Activated gamma-delta T cell treated with anti-CD3 and anti-CD28 coated beads, Interleukin-2, amount 50 U/mL, for 16 hours (primary cell): ENCODE measurements around the gene GAST.
"Not testable (repeated sequence)": the region's sequence is repeated elsewhere in the genome, so short reads cannot be mapped to it uniquely, and the experiment has no call there.

ENCODE experiments used
- DNase-seq: peaks from one replicate; pipeline ENCODE4 v3.0.0-alpha.2; 2020; ENCODE audit warnings: low read depth

The GAST gene

DNA sequence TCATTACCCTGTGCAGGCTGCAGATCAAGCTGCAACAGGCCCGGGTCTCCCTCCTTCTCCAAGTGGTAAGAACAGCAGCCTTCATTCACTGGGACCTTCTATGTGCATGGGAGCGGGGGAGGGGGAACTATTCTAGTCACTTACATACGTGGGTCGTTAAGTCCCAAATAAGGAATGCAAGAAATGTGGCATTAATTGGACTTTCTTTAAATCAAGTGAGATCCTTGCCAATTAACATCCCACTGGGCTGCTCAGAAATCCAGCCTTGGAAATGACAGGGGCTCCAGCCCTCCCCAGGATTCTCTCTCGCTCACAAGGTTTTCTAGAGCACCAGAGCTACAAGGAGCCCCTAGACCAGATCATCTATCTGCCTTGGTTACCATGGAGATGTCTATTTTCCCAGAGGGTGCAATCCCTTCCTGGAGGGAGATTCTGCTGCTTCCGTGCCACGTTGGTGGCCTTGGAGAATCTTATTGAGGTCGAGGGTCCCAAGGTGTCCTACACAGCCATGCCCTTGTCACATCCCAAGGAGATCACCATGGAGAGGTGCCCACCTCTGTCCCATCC lies 28.6 kb upstream of the GAST start:
- DNase-seq: no peak

DNA sequence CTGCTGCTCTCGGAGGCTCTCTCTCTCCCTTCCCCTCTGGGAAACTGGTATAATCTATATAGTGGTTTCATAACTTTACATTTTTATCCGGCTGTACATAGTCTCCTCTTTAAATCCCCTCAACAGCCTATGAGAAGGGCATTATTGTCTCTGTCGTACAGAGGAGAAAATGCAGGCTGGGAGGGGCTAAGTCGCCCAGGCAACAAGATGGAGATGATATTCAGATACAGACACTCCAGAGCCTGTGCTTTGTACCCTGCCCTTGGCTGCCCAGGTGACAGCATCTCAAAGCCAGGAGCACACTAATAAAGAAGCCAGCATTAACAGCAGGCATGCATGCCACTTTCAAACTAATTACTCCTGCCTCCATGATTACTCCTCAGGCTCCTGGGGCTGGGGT lies 28.1 kb upstream of the GAST start:
- DNase-seq: no peak

DNA sequence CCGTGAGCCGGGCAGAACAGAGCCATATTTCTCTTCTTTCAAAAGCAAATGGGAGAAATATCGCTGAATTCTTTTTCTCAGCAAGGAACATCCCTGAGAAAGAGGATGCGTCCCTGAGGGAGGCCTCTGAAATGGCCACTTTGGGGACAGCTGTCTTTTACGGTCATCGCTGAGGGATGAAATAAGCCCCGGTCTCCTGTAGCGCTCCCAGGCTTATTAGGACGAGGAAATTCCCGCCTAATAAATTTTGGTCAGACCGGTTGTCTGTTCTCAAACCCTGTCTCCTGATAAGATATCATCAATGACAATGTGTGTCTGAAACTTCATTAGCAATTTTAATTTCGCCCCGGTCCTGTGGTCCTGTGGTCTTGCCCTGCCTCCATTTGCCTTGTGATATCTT lies 26.4 kb upstream of the GAST start:
- not testable (repeated sequence) for DNase-seq

DNA sequence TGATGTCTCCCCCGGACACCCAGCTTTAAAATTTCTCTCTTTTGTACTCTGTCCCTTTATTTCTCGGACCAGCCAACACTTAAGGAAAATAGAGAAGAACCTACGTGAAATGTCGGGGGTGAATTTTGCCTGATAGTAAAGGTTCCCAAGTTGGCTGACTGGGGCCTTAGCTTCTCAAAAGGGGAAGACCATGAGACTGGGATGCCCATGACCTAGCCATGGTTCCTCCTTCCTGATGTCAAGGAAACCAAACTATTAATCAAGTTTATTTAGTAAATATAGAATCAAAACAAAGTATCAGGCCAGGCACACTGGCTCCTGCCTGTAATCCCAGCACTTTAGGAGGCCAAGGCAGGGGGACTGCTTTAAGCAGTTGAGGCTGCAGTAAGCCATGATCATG lies 25.9 kb upstream of the GAST start:
- no peak for DNase-seq

DNA sequence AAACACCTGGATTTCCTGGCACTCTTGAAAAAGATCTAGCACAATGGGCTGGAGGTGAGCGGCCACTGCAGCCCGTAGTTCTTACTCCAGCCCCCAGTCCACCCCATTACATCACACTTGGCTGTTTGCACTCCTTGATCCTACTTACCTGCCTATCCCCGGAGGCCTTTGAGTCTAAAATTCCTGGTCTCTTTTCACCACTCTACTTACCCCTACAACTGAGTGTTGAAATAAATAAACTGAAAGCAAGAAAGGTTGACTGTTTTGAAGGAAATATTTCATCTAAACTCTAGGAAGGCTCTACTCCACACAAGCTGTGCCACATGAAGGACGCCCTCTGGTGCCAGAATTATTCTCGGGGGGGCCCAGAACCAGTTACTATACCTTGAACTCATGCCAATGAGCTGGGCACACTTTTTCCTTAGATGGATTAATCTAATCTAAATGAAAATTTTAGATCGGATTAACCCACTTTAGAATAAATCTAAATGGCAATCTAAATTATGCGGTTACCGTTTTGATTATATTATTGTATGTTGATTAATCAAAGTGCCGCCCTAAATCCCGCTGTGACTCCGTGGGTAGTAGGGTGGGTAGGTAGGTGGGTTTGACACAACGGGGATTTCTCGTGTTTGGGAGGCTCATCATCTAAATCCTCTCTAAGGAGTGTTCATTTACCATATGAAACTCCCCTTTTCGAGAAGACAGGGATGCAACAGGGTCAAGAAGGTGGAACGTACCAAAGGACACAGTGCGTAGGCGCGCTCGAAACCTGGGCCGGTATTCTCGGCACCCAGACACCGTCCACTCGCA lies 24.1 kb upstream of the GAST start:
- peak; percentile 45 for DNase-seq

DNA sequence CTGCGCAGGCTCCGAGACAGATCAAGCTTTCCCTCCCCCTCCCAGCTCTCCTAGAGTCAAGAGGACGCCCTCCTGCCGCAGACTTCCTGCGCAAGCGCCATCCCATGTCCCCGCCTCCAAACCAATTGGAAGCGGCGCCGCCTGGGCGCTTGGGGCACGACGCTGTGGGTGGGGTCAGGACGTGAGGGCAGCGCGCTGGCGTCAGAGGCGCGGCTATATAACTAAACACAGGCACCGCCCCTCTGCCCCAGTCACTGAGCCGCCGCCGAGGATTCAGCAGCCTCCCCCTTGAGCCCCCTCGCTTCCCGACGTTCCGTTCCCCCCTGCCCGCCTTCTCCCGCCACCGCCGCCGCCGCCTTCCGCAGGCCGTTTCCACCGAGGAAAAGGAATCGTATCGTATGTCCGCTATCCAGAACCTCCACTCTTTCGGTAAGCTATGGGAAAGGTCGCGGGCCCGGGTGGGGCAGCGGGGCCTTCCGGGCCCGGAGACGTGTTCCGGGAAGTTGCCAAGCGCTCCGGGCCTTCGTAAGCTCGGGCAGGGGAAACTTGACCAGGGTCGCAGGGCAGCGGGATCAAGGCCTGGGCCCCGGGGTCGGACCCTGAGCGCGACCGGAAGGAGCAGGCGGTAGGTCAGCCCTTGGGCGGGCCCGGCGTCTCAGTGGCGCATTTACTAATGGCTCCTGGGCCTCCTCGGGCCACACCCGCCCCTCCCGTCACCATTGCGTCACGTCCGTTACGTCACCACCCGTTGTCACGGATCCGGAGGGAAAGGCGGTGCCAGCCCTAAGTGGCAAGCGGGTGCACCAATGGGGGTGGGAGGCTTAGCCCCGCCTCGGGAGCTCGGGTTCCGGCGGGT lies 23.3 kb upstream of the GAST start, which contains the start of gene EIF1:
Gene EIF1 (plus strand): TSS at position 245 of the 856 bp plus-strand sequence. CDS start 154 bp downstream, at position 399.
- peak; percentile 100 for DNase-seq

DNA sequence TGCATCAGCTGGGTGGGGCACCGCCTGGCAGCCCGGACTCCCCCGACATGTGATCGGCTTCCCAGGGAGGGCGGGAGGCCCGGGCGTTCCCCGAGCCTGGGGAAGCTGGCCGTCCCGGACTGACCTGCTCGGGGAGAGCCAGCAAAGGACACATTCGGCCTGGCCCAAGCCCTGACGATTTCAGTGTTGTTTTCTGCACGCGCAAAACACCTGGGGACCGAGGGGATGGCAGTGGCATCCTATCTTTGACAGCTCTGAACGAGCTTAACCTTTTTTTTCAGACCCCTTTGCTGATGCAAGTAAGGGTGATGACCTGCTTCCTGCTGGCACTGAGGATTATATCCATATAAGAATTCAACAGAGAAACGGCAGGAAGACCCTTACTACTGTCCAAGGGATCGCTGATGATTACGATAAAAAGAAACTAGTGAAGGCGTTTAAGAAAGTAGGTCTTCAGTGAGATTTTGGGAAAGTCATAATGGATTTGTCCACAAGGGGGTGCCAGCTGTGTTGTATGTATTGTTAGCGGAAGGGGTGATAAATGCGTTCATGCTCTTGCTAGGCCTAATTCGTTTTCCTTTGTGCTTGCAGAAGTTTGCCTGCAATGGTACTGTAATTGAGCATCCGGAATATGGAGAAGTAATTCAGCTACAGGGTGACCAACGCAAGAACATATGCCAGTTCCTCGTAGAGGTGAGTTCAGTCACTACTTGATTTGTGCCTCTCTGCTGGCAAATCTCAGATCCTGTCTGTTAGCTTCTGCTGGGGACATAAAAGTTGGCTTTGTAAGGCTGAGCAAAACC lies 22.4 kb upstream of the GAST start:
- DNase-seq: peak; percentile 56

DNA sequence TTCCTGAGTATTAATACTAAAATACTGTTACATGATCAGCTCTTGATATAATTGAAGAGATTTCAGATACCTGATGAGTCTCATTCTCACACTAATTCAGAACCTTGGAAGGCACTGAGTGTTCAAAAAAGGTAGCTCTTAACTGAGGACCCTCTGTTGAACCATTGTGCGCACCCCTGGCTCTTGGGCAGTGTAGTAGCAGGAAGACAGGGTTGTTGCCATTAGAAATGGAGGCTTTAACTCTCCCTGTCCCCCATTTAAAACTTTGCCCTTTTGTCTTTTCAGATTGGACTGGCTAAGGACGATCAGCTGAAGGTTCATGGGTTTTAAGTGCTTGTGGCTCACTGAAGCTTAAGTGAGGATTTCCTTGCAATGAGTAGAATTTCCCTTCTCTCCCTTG lies 21.6 kb upstream of the GAST start:
- no peak for DNase-seq

DNA sequence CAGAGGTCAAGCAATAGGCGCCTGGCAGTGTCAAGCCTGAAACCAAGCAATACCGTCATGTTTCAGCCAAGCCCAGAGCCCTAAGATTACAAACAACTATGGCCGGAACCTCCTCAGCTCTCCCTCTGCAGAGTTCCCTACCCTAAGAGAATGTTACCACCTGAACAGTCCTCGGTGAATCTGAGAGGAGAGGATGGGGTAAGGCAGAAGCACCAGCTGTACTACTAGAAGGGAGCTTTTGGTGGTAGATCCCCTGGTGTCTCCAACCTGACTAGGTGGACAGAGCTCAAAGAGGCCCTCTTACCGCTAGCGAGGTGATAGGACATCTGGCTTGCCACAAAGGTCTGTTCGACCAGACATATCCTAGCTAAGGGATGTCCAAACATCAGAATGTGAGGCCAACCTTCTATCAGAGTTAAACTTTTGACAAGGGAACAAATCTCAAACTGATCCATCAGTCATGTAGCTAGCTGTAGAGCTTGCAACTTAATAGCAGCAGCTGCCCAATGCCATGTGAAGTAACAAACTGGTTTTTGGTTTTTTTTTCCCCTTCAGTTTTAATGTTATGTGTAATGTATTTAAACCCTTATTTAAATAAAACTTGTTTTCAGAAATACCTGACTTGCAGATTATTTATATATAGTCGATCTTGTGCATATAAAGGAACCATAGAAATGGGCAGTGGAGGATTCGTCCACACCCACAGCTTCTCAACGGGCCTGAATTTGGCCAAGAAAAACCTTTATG lies 20.9 kb upstream of the GAST start:
- no peak for DNase-seq

DNA sequence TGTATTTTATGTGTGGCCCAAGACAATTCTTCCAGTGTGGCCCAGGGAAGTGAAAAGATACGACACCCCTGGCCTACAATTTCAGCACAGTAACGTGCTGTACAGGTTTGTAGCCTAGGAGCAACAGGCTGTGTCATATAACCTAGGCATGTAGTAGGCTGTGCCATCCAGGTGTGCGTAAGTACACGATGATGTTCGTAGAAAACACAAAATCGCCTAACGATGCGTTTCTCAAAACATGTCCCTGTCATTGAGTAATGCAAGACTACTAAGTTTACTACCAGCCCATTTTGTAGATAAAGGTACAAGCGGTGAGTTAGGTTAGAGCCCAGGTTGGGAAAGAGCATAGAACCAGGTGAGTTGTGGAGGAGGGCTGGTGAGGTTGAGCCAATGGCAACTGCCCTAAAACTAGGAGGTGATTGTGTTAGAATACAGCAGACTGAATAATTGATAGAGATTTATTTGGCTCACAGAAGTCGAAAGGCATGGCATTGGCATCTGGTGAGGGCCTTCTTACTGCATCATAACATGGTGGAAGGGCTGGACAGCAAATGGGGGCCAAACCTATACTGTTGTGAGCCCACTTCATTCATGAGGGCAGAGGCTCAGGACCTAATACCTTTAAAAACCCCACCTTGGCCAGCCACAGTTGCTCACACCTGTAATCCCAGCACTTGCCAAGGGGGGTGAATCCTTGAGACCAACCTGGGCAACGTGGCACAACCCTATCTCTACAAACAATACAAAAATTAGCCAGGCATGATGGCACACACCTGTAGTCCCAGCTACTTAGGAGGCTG lies 19.2 kb upstream of the GAST start:
- DNase-seq: no peak

DNA sequence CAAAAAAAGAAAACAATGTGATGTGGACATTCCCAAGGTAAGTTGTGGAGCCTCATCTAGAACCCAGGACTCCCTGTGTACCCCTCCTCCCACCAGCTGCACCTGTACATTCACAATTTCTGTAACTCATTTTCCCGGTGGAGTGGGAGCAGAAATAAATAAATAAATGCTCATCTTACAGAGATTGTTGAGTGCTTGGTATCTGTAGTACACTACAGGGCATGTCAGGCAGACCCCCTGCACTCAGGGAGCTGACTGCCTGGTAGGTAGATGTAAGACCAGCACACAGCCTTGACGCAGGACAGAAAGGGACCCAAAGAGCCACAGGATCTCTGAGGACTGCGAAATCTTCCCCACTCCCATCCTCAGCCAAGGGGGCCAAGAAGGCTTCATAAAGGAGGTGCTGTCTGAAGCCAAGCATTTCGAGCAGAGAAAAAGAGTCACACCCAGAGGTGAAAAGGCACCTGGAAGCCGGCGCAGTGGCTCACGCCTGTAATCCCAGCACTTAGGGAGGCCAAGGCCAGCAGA lies 16.9 kb upstream of the GAST start:
- no peak for DNase-seq

DNA sequence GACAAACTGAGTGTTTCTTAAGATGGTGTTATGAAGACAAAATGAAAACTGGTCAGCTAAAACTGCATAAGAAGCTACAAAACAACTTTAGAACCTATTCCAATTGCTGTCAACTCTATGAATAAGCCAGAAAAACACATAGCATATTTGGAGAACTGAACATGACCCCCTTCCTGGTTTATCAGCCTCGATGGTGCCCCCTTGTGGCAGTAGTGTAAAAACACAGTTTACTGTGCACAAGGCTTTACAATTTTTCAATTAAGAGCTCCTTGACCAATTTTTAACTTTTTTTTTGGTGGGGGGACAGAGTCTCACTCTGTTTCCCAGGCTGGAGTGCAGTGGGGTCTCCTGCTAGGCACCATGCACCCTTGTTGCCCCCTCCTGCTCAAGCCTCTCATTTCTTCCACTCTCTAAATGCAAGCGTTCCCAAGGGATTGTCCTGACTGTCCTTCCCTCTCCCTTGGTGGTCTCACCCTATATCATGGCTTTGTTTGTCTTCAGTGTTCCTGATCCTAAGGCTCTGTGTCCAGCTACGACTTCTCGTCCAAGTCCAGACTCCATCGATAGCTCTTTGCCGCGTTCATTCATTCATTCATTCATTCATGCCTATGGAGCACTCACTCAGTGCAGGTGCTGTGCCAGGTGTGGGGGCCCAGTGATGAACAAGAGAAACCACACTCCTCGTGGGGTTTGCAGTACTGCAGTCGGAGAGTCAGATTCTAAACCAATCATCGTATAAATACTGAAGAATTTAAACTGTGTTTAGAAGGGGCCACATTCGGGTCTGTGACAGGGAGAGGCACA lies 16.0 kb upstream of the GAST start:
- DNase-seq: peak; percentile 66

DNA sequence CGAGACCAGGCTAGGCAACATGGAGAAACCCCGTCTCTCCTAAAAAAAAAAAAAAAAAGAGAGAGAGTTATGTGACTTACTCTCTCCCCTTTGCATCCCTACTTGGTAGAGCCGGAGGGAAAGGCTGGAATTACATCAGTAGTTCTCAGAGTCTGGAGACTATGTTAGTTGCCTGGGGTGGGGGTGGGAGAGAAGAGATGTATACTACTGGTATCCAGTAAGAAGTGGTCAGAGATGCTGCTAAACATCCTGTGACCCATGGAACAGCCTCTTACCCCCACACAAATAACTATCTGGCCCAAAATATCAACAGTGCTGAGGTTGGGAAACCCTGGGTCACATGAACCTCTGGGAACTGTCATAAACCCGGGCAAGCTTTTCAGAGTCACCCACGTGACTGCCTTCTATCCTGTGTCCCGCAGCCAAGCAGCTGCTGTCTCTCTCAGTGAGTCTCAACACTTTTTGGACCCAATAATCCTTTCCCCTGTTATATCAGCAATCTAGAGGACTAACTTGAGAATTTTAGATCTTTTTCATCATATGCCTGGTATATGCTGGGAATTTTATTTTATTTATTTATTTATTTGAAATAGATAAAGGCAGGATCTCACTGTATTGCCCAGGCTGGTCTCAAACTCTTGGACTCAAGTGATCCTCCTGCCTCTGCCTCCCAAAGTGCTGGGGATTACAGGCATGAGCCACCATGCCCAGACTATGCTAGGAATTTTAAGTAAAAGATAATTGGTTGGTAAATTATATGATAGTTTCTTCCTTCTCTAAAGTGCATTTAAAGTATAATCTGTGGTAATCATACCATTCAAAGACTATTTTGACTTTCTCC lies 14.8 kb upstream of the GAST start:
- no peak for DNase-seq

DNA sequence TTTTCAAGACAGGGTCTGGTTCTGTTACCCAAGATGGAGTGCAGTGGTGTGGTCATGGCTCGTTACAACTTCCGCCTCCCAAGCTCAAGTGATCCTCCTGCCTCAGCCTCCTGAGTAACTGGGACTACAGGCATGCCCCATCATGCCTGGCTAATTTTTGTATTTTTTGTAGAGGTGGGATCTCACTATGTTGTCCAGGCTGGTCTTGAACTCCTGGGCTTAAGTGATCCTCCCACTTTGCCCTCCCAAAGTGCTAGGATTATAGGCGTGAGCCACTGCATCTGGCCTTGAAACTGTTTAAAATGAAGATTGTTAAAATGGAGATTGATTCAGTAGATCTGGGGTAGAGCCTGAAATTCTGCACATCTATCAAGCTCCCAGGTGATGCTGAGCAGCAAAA lies 11.3 kb upstream of the GAST start:
- DNase-seq: not testable (repeated sequence)

DNA sequence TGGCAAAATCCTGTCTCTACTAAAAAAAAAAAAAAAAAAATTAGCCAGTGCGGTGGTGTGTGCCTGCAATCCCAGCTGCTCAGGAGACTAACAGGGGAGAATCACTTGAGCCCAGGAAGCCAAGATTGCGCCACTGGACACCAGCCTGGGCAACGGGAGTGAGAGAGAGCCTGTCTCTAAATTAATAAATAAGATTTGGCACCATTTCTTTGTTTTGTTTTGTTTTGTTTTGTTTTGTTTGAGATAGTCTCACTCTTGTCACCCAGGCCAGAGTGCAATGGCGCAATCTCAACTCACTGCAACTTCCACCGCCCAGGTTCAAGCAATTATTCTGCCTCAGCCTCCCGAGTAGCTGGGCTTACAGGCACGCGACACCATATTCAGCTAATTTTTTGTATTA lies 9.4 kb upstream of the GAST start:
- DNase-seq: no peak

DNA sequence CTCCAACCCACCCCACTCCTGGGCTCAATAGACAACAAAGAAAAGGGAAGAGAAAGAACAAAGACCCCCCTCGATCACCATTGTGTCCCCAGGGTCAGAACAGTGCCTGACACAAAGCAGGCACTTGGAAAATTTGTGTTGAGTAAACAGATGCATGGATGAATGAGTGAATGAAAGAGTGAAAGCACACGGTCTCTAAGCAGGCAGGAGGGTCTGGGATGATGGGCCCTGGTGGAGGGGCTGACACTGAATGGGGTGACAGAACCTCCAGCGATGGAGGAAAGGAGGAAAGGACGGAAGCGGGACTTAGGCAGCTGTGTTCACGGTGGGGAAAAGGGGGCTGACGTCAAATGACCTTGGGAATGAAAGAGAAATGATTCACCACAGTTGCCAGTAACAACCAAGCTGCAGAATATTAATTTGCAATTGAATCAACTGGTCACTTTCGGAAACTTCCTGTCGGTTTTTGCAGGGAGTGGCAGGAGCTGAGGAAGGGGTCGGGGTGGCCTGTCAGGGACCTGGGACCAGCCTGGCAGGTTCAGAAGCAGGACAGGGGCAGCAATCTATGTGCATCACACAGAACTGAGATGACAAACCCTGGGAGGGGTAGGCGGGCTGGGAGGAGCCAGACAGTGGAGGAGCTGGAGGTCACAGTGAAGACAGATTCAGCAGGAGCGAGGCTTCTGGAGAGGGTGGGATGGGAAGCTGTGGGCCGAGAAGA lies 6.7 kb upstream of the GAST start:
- DNase-seq: no peak

DNA sequence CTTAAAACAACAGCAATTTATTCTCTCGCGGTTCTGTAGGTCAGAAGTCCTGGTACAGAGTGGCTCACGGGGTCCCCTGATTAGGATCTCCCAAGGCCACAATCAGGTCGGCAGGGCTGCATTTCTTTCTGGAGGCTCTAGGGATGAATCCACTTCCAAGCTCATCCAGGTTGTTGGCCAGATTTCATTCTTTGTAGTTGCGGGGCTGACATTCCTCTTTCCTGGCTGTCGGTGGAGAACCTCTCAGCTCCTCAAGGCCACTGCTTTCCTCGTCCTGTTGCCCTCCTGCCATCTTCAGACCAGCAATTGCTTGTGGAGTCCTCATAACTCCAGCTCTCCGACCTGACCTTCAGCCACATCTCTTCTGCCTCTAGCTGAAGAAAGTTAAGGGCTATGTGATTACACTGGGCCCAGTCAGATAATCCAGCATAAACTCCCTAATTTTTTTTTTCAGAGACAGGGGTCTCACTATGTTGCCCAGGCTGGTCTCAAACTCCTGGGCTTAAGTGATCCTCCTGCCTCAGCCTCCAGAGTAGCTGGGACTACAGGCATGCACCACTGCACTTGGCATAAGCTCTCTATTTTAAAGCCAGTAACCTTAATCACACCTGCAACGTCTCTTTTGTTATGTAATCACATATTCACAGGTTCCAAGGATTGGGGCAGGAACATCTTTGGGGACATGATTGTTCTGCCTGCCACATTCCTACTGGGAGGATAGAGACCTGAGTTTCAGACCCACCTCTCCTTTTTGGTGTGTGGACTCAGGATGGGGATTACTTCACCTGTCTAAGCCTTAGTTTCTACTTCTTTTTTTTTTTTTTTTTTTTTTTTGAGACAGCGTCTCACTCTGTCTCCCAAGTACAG lies 4.1 kb upstream of the GAST start:
- no peak for DNase-seq
